HUES6 (cell line): Measurements from ENCODE around the gene CEMIP.

ENCODE experiments used
- H3K27ac ChIP-seq: 2 replicates; pipeline ENCODE4 v1.7.0; 2013; ENCODE audit warnings: low read depth, mild to moderate bottlenecking, low read length, inconsistent platforms
- H3K27me3 ChIP-seq: 2 replicates; pipeline ENCODE4 v1.6.1; 2013; ENCODE audit warnings: low read length; ENCODE audit not compliant: control insufficient read depth, insufficient read depth
- H3K36me3 ChIP-seq: 2 replicates; pipeline ENCODE4 v1.6.1; 2013; ENCODE audit warnings: low read length; ENCODE audit not compliant: control insufficient read depth, insufficient read depth
- H3K4me1 ChIP-seq: 2 replicates; pipeline ENCODE4 v1.6.1; 2013; ENCODE audit warnings: low read length; ENCODE audit not compliant: control insufficient read depth, insufficient read depth
- H3K4me3 ChIP-seq: 2 replicates; pipeline ENCODE4 v1.5.1; 2013; ENCODE audit warnings: low read depth, low read length
- H3K9ac ChIP-seq: one replicate; pipeline ENCODE4 v1.6.1; 2013; ENCODE audit warnings: mild to moderate bottlenecking, low read length
- H3K9me3 ChIP-seq: 2 replicates; pipeline ENCODE4 v1.6.1; 2013; ENCODE audit warnings: low read depth, low read length; ENCODE audit not compliant: control insufficient read depth, insufficient read depth

The CEMIP gene

GRCh38 chr15:80929225-80929624 lies 150.1 kb downstream of the CEMIP start:
- Histone ChIP-seq H3K27ac (no peak overlapping the region), H3K36me3 (no peaks in the 10 kb centered on the region)

GRCh38 chr15:80929689-80930088 lies 150.5 kb downstream of the CEMIP start:
- Histone ChIP-seq H3K9ac (no peak overlapping the region), H3K27ac (no peak overlapping the region), H3K27me3 (no peaks in the 10 kb centered on the region), H3K36me3 (no peaks in the 10 kb centered on the region), H3K4me3 (no peak overlapping the region), H3K9me3 (0 out of 2 replicates have a peak, but pooled peaks cover 4% of the 10 kb centered on the region), H3K4me1 (peaks cover 4% of the 10 kb centered on the region; the same call in 1 of the 2 replicates)

More at GRCh38 chr15:80929225-80929624, 150.1 kb downstream of the CEMIP start:
- H3K9me3 ChIP-seq, result 0 out of 2 replicates have a peak, but pooled peaks cover 4% of the 10 kb centered on the region
- H3K27me3 ChIP-seq, result no peaks in the 10 kb centered on the region
- H3K4me3 ChIP-seq, result no peak overlapping the region
- no peaks in the 10 kb centered on the region; the same call in 1 of the 2 replicates for H3K4me1 ChIP-seq
- H3K9ac ChIP-seq, result no peak overlapping the region

GRCh38 chr15:80931191-80931590 lies 152.0 kb downstream of the CEMIP start:
- Histone ChIP-seq H3K4me3 (no peak overlapping the region), H3K4me1 (peaks cover 11% of the 10 kb centered on the region; the same call in 1 of the 2 replicates), H3K27ac (no peak overlapping the region), H3K9me3 (0 out of 2 replicates have a peak, but pooled peaks cover 4% of the 10 kb centered on the region), H3K27me3 (no peaks in the 10 kb centered on the region), H3K36me3 (no peaks in the 10 kb centered on the region), H3K9ac (no peak overlapping the region)

- Histone ChIP-seq H3K27ac (no peak overlapping the region), H3K4me3 (no peak overlapping the region), H3K36me3 (no peaks in the 10 kb centered on the region), H3K9me3 (0 out of 2 replicates have a peak, but pooled peaks cover 4% of the 10 kb centered on the region), H3K4me1 (peaks cover 11% of the 10 kb centered on the region; the same call in 1 of the 2 replicates), H3K9ac (no peak overlapping the region), H3K27me3 (no peaks in the 10 kb centered on the region)
Measured at GRCh38 chr15:80931721-80932512, 152.7 kb downstream of the CEMIP start.

GRCh38 chr15:80932513-80932815 lies 153.3 kb downstream of the CEMIP start:
- no peak overlapping the region for H3K9ac ChIP-seq
- H3K4me1 ChIP-seq, result peaks cover 11% of the 10 kb centered on the region; the same call in 1 of the 2 replicates
- no peak overlapping the region for H3K4me3 ChIP-seq
- no peaks in the 10 kb centered on the region for H3K27me3 ChIP-seq
- H3K9me3 ChIP-seq, result 0 out of 2 replicates have a peak, but pooled peaks cover 4% of the 10 kb centered on the region
- H3K36me3 ChIP-seq, result no peaks in the 10 kb centered on the region
- no peak overlapping the region for H3K27ac ChIP-seq

GRCh38 chr15:80932989-80933388 lies 153.8 kb downstream of the CEMIP start:
- Histone ChIP-seq H3K4me3 (no peak overlapping the region), H3K27ac (no peak overlapping the region), H3K27me3 (no peaks in the 10 kb centered on the region), H3K9me3 (0 out of 2 replicates have a peak, but pooled peaks cover 2% of the 10 kb centered on the region), H3K36me3 (no peaks in the 10 kb centered on the region), H3K9ac (no peak overlapping the region), H3K4me1 (peaks cover 11% of the 10 kb centered on the region; the same call in 1 of the 2 replicates)

- H3K27ac ChIP-seq, result no peak overlapping the region
Measured at GRCh38 chr15:80934761-80935221, 155.6 kb downstream of the CEMIP start.

GRCh38 chr15:80936288-80937078 lies 157.3 kb downstream of the CEMIP start:
- H3K36me3 ChIP-seq, result 0 out of 2 replicates have a peak, but pooled peaks cover 4% of the 10 kb centered on the region
- H3K4me3 ChIP-seq, result no peak overlapping the region
- H3K27me3 ChIP-seq, result no peaks in the 10 kb centered on the region
- H3K27ac ChIP-seq, result no peak overlapping the region
- H3K9me3 ChIP-seq, result no peaks in the 10 kb centered on the region
- H3K4me1 ChIP-seq, result peaks cover 11% of the 10 kb centered on the region; the same call in 1 of the 2 replicates
- H3K9ac ChIP-seq, result no peak overlapping the region

More at GRCh38 chr15:80934761-80935221, 155.6 kb downstream of the CEMIP start:
- no peak overlapping the region for H3K9ac ChIP-seq
- H3K9me3 ChIP-seq, result no peaks in the 10 kb centered on the region
- no peaks in the 10 kb centered on the region for H3K27me3 ChIP-seq
- H3K4me1 ChIP-seq, result peaks cover 11% of the 10 kb centered on the region; the same call in 1 of the 2 replicates
- H3K4me3 ChIP-seq, result no peak overlapping the region
- no peaks in the 10 kb centered on the region for H3K36me3 ChIP-seq

- Histone ChIP-seq H3K27ac (no peak overlapping the region), H3K9me3 (no peaks in the 10 kb centered on the region), H3K36me3 (0 out of 2 replicates have a peak, but pooled peaks cover 9% of the 10 kb centered on the region), H3K4me1 (peaks cover 11% of the 10 kb centered on the region; the same call in 1 of the 2 replicates), H3K4me3 (no peak overlapping the region), H3K27me3 (no peaks in the 10 kb centered on the region), H3K9ac (no peak overlapping the region)
Measured at GRCh38 chr15:80937718-80938117, 158.5 kb downstream of the CEMIP start.

- Histone ChIP-seq H3K9ac (no peak overlapping the region), H3K27me3 (no peaks in the 10 kb centered on the region), H3K27ac (no peak overlapping the region), H3K4me3 (no peak overlapping the region), H3K4me1 (peaks cover 11% of the 10 kb centered on the region; the same call in 1 of the 2 replicates), H3K36me3 (0 out of 2 replicates have a peak, but pooled peaks cover 9% of the 10 kb centered on the region), H3K9me3 (no peaks in the 10 kb centered on the region)
Measured at GRCh38 chr15:80939216-80939615, 160.0 kb downstream of the CEMIP start.
